Transverse colon (tissue), 4 donors: ENCODE data around the gene ACHE. TPM values are rescaled to one million over a fixed set of nuclear protein-coding genes. Genes with fewer than 3 reads are reported as not detected.
A peak's percentile ranks its signal among the peaks of the same experiment; 100 is the strongest.

Source experiments
- DNase-seq: peaks from one replicate; pipeline ENCODE4 v3.0.0-alpha.2; 2019
- H3K27ac ChIP-seq, 4 donors: fragments of 200-600 bp; sonication (generic); 2 replicates each; pipeline ENCODE4 v1.5.1; 2016 to 2018; ENCODE audit warnings: inconsistent platforms in 4 of 4
- H3K27me3 ChIP-seq: fragments of 200-600 bp; sonication (generic); 2 replicates; pipeline ENCODE4 v1.5.1; 2017; ENCODE audit warnings: inconsistent platforms
- H3K36me3 ChIP-seq, 4 donors: fragments of 200-600 bp; sonication (generic); 2 replicates each; pipeline ENCODE4 v1.5.1; 2017 to 2019; ENCODE audit warnings: inconsistent platforms in 4 of 4
- H3K4me1 ChIP-seq, 4 donors: fragments of 200-600 bp; sonication (generic); 2 replicates each; pipeline ENCODE4 v1.5.1; 2017 to 2020; ENCODE audit warnings: inconsistent platforms in 4 of 4
- H3K4me3 ChIP-seq, 4 donors: fragments of 200-600 bp; sonication (generic); 1 replicate in 1 of 4; 2 replicates in 3 of 4; pipeline versions ENCODE4 v1.5.1 to v1.6.1; 2017 to 2019; ENCODE audit warnings: inconsistent platforms in 4 of 4
- H3K9me3 ChIP-seq, 2 donors: fragments of 200-600 bp; sonication (generic); 2 replicates each; pipeline ENCODE4 v1.5.1; 2017 to 2019; ENCODE audit warnings: inconsistent platforms in 2 of 2
- CTCF ChIP-seq, 5 experiments: fragments of 200-600 bp in 3 of 5; fragments of 450-650 bp in 2 of 5; sonication (generic) in 3 of 5; IDR thresholded peaks; 1 replicate in 2 of 5; 2 replicates in 3 of 5; pipeline ENCODE4 v1.5.1; 2016 to 2017; ENCODE audit warnings: antibody characterized with exemption in 5 of 5, inconsistent platforms in 3 of 5, mild to moderate bottlenecking in 2 of 5, moderate library complexity in 1 of 5
- EP300 ChIP-seq: sonication (generic); formaldehyde crosslinking; IDR thresholded peaks from one replicate; pipeline ENCODE4 v1.6.1; 2017; ENCODE audit warnings: antibody characterized with exemption, low read depth
- POLR2A ChIP-seq: fragments of 450-650 bp; IDR thresholded peaks from one replicate; pipeline ENCODE4 v1.6.1; 2016; ENCODE audit warnings: antibody characterized with exemption, mild to moderate bottlenecking, moderate library complexity
- POLR2AphosphoS5 ChIP-seq, 3 donors: sonication (generic); formaldehyde crosslinking; IDR thresholded peaks; one replicate each; pipeline ENCODE4 v1.6.1; 2016; ENCODE audit warnings: antibody characterized with exemption in 3 of 3
- WGBS, 2 donors: methylation state at CpG; one replicate each; pipeline ENCODE4 v1.1.5; 2018; ENCODE audit warnings: low coverage in 1 of 2; 5-methylcytosine and 5-hydroxymethylcytosine counted together
- in situ Hi-C, 4 donors: fragments of 200-750 bp; cut with MboI; loops; one replicate each; pipeline versions ENCODE4 v1.15.0 to v1.15.1; 2017; ENCODE audit warnings: low sequenced_read_pairs in 3 of 4, low pct_ligation_motif_present in 1 of 4, low pct_unique_long_range_greater_than_20kb in 1 of 4
- intact Hi-C: fragments of 100-400 bp; cut with DNase I; formaldehyde crosslinking; loops from one replicate; pipeline ENCODE4 v1.15.1; 2023; ENCODE audit warnings: low total_unique reads
- total RNA-seq, 4 donors: library from RNA; depleted of rRNA; stranded (reverse); fragments of >200 nt; gene quantifications; one replicate each; pipeline ENCODE4 v1.1.0, GENCODE V29; 2016

The ACHE gene
- total RNA-seq, 4 donors from 2014 or later: 3.8 to 29.9 (median 14.3) TPM

- DNase-seq: peak; percentile 78
- Histone ChIP-seq H3K4me3 (peak overlapping the region in 3 of 4 donors; percentile 23 to 63 (median 44)), H3K9me3 (no peaks in the 10 kb centered on the region), H3K4me1 (peaks cover 22 to 45% (median 31%) of the 10 kb centered on the region in 4 donors), H3K36me3 (no peaks in the 10 kb centered on the region), H3K27me3 (peaks cover 54% of the 10 kb centered on the region), H3K27ac (peak overlapping the region in 3 of 4 donors; percentile 19 to 31 (median 20))
- in situ Hi-C loops: loop anchor here in 2 of 4 donors (5.0 to 10.0 kb wide), 2 partner anchors 161 to 249 kb away; no protein-coding TSS in a partner anchor
- TF ChIP-seq CTCF (IDR thresholded peaks at IDR 0.05): no peak
- TF ChIP-seq POLR2A: peak; percentile 44
- TF ChIP-seq EP300: no peak
- peak in 2 of 3 donors; percentile 7 to 72 for TF ChIP-seq POLR2AphosphoS5 (IDR thresholded peaks at IDR 0.05)
- 5 to 30% methylated on average over 4 to 48 of the region's 54 CpGs for WGBS, 2 donors
- intact Hi-C loops: no loop called here
These were observed 456 bp upstream of the ACHE start for GRCh38 chr7:100895956-100896731.

- Histone ChIP-seq H3K36me3 (no peaks in the 10 kb centered on the region), H3K27ac (peak overlapping the region; percentile 1 to 31 (median 14)), H3K27me3 (peaks cover 54% of the 10 kb centered on the region), H3K4me3 (peak overlapping the region; percentile 23 to 63 (median 39)), H3K9me3 (no peaks in the 10 kb centered on the region), H3K4me1 (peaks cover 32 to 56% (median 40%) of the 10 kb centered on the region in 4 donors)
- in situ Hi-C loops: loop anchor here in 3 of 4 donors (5.0 to 10.0 kb wide), 3 partner anchors 162 to 250 kb away; no protein-coding TSS in a partner anchor
- peak; percentile 62 for DNase-seq
- intact Hi-C loops: loop anchor here (5.0 kb wide), 1 partner anchor 182 kb away; no protein-coding TSS in a partner anchor
- 1% methylated on average over 28 of the region's 83 CpGs; no CpG with 5 or more reads in 1 of the 2 donors for WGBS, 2 donors
- TF ChIP-seq CTCF (IDR thresholded peaks at IDR 0.05) (peak; percentile 82 to 92 (median 86)), EP300 (no peak)
These were observed 608 bp downstream of the ACHE start for GRCh38 chr7:100894860-100895700.

GRCh38 chr7:100893910-100894721 is 1.6 kb downstream of the ACHE start:
- Histone ChIP-seq H3K36me3 (no peaks in the 10 kb centered on the region), H3K9me3 (no peaks in the 10 kb centered on the region), H3K27ac (peak overlapping the region in 1 of 4 donors; percentile 19), H3K4me1 (peaks cover 32 to 59% (median 42%) of the 10 kb centered on the region in 4 donors), H3K4me3 (peak overlapping the region in 2 of 4 donors; percentile 44 to 63), H3K27me3 (peaks cover 50% of the 10 kb centered on the region)
- 23 to 51% methylated on average over 5 to 38 of the region's 40 CpGs for WGBS, 2 donors
- intact Hi-C loops: loop anchor here (5.0 kb wide), 1 partner anchor 183 kb away; no protein-coding TSS in a partner anchor
- TF ChIP-seq CTCF (IDR thresholded peaks at IDR 0.05): no peak
- no peak for TF ChIP-seq POLR2A
- no peak for TF ChIP-seq POLR2AphosphoS5 (IDR thresholded peaks at IDR 0.05)
- TF ChIP-seq EP300: no peak
- in situ Hi-C loops: loop anchor here in 2 of 4 donors (5.0 to 10.0 kb wide), 2 partner anchors 168 to 251 kb away; no protein-coding TSS in a partner anchor
- DNase-seq: no peak
